H4 (cell line): ENCODE measurements around the gene P2RY1. TPM values are rescaled to one million over a fixed set of nuclear protein-coding genes. Genes with fewer than 3 reads are reported as not detected.
"Not testable (repeated sequence)": the region's sequence is repeated elsewhere in the genome, so short reads cannot be mapped to it uniquely, and the experiment has no call there.

Experiments
- DNase-seq: peaks from one replicate; pipeline ENCODE4 v3.0.0-alpha.2; 2015; ENCODE audit warnings: low spot score
- total RNA-seq: library from RNA; depleted of rRNA; stranded (reverse); fragments of >200 nt; shearing (Covaris generic); gene quantifications from 2 replicates; pipeline ENCODE4 v1.2.3, GENCODE V29; 2014

Gene P2RY1
- total RNA-seq, 1 experiment from 2014 or later, result 1.9 TPM

DNA sequence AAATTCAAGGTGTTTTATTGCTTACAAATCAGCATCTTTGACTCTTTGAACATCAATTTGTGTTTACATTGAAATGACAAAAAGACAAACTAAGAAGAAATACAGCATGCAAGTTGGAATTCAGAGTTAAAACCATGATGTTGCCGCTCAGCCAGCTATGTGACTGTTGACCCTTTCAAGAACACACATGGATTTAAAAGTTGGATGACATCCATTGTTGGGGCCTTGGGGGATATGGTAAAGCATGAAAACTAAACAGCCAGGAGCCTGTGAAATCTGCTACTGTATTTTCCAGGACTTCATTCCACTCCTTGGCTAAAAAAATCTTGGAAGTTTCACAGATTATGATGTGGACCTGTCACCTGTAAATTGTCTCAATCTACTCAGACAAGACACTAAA is 4.6 kb downstream of the P2RY1 start:
- DNase-seq, result no peak

DNA sequence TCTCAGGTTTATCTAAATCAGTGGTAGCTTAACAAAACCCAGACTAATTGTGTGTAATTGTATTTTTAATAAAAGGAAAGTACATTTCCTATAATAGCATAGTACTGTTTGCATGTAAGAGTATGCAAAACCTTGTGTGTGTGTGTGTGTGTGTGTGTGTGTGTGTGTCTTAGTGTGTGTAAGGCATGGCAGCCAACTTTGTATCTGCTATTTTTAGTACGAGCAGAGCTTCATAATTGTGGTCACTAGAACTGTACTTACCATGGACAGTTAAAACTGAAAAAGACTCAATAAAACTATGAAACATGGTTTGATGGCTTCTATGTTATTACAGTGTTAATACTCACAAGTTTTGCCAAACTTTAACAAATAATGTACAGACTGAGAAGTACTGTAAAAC is 6.2 kb downstream of the P2RY1 start:
- no peak for DNase-seq

DNA sequence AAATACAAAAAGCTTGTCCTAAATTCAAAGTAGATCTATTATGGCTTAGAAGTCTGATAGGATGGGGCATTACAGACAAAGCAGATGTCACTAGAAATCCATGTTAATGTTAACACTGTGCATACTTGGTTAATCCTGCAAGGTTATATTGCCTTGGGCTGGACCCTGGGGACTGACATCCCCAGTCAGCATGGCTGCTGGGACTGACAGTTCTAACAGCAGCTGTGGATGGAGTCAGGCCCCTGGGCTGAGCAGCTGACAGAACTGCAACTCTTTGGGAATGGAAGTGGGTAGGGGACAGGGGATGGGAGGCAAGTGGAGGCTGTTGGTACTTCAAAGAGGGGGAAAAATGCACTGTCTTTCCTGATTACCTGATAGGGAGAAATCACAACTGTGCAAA is 7.5 kb downstream of the P2RY1 start:
- DNase-seq, result no peak

DNA sequence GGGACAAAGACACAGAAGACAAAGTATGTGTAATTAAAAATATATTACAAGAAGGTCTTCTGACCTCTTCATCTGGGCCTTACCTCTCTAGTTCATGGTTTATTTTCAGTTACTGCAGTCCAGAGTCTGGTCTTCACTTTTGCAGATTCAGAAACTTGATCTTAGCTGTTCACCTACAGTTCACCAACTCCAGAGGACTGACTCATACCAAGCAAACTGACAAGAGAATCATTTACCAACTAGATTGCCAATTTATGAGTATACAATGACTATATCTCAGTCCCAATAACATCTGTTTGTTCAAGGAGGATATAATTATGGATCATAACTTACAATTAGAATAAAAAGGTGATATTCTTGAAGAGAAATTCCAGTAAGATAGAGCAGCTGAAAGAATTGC is 9.0 kb downstream of the P2RY1 start:
- DNase-seq, result no peak

DNA sequence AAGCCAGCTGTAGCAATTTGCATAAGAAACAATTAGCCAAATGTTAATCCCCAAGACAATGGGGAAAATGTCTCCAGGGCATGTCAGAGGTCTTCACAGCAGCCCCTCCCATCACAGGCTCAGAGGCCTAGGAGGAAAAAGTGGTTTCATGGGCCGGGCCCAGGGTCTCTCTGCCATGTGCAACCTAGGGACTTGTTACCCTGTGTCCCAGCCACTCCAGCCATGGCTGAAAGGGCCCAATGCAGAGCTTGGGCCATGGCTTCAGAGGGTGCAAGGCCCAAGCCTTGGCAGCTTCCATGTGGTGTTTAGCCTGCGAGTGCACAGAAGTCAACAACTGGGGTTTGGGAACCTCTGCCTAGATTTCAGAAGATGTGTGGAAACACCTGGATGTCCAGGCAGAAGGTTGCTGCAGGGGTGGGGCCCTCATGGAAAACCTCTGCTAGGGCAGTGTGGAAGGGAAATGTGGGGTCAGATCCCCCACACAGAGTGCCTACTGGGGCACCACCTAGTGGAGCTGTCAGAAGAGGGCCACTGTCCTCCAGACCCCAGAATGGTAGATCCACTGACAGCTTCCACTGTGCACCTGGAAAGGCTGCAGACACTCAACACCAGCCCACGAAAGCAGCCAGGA is 11.8 kb downstream of the P2RY1 start:
- DNase-seq, result not testable (repeated sequence)

DNA sequence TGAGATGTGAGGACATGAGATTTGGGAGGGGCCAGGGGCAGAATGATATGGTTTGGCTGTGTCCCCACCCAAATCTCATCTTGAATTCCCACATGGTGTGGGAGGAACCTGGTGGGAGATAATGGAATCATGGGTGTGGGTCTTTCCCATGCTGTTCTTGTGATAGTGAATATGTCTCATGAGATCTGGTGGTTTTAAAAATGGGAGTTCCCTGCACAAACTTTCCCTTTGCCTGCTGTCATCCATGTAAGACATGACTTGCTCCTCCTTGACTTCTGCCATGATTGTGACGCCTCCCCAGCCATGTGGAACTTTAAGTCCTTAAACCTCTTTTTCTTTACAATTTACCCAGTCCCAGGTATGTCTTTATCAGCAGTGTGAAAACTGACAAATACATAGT is 12.7 kb downstream of the P2RY1 start:
- DNase-seq, result not testable (repeated sequence)

DNA sequence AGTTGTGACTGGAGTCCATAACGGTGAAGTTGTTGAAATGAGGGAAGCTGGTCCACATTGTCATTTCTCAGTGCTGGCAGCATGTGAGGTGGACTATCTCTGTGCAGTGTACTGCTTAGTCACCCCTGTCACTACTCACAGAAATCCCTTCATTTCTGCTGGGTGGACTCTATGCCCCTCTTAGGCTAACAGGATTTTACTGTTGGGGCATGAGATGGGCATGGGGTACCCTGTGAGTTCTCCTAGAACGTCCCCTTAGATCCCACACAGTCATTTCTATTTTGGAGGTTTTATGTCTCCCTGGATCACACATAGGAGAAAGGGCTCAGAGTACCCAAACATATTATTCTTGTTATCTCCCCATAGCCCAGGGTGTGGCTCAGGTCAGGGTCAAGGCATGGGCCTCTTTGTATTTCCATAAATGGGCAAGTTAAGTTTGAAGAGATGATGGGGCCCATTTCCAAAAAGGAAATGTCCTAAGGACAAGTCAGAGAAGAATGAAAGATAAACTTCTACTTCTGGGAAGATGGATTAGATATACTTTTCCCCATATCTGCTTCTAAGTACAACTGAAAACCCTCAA is 15.2 kb downstream of the P2RY1 start:
- no peak for DNase-seq

DNA sequence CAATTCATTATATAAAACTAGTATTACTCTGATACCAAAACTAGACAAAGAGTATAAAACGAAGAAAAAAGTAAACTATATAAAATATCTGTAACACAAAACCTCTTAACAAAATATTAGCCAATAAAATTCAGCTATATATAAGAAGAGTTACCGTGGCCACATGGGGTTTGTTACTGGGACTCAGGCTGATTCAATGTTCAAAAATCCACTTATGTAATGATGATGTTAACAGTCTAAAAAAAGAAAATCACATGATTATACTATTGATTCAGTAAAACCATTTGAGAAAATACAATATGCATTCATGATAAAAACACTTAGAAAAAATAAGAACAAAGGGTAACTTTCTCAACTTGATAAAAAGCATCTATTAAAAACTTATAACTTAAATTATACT is 18.3 kb downstream of the P2RY1 start:
- no peak for DNase-seq

DNA sequence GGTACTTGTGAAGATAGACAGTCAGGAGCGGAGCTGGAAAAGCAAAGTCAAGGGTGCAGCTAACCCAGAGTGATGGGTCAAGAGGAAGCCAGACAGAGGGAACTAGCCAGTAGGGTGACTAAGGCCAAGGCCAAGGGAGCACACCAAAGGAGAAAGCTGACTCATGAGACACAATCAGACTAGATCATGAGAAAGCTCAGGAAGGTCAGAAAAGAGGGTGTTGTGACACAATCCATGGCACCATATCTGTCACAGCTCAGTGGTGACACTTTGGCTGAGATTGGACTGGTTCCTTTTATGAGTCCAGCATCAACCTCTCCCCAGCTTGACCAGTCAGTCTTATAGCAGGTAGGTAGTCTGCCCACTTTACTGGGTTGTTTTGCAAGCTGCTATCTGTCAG is 22.2 kb downstream of the P2RY1 start:
- DNase-seq, result no peak

DNA sequence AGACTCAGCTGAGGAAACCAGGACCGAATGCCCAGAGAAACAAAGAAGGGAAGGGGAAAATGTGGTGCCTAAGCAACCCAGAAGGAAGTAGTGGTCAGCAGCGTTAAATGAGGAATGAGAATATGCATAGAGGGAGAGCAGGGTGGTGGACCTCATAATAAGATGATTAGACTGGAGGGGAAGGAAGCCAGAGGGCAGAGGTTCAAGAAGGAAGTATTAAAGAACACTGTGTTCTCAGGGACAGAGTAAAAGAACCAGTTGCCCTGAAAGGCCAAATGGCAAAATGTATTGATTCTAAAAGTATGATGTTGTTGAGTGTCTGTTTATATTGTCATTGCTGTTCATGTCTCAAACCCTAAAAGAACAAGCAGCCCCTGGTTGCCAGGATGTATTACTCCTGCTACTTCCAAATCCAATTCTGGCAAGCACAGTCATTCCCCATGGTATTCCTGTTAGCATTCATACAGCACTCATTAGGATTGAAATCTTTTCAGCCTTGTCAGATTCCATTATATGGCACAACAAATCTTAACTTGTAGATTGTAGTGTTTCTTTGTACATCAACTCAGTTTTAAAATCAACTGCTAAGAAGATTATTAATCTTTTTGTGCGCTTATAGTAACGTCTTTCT is 23.4 kb downstream of the P2RY1 start:
- DNase-seq, result no peak

DNA sequence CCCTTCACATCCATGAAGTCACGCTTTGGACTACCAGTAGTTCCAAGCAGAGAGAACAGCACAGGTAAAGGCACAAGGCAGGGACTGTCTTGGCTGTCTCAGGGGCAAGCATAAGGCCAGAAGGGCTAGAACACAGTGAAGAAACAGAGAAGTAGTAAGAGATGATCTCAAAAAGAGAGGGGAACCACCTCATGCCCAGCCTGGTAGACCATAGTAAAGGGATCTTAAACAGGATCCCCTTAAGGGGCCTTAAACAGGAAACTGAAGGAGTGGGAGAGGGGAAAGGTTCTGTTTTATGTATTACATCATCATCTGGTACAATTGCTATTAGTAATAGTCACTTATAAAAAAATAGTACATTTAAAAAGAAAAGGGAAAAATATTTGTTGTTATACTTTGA is 25.8 kb downstream of the P2RY1 start:
- DNase-seq, result no peak

DNA sequence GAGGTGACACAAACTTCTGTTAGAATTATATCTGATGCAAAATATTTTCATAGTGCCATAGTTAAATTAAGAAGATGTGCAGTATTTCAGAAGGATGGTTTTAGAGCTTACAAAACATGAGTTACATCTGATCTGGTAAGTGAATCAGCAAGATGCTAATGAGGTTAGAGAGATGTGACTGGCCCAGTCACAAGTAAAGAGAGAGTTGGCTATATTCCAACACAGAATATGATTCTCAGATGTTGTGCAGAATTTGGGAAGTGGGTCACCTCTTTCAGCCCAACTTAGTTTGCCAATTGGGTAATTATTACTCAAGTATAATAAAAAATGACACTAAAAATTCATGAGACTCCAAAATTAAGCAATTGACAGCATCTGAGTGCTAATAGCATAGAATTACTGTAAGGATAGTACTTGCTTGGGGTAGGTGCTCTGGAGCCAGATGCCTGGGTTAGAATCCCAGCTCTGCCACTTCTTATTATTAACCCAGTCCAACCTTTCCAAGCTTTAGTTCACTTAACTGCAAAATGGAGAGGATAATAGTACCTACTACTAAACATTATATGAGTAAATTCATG is 30.8 kb downstream of the P2RY1 start:
- no peak for DNase-seq

DNA sequence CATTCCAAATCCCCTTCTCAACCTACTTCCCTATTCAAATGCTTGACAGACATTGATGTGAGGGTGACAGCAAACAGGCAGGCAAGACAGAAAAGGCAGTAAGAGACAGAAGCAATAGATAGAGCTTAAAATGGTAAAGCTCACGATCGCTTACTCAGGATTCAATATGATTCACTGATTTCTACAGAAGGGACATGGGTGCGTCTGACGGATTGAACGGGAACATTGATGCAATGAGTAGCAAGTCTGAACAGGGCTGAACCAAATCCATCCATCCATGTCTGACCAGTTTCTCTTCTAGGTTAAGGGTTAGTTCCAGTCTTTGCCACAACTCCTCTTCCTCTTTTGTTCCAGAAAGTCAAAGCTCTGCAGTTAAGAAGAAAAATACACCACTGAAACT is 35.1 kb downstream of the P2RY1 start:
- DNase-seq, result no peak

DNA sequence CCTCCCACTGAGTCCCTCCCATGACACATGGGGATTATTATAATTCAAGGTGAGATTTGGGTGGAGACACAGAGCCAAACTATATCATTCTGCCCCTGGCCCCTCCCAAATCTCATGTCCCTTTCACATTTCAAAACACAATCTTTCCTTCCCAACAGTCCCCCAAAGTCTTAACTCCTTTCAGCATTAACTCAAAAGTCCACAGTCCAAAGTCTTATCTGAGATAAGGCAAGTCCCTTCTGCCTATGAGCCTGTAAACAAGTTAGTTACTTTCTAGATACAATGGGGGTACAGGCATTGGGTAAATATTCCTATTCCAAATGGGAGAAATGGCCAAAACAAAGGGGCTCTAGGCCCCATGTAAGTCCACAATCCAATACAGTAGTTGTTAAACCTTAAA is 38.4 kb downstream of the P2RY1 start:
- DNase-seq, result not testable (repeated sequence)

DNA sequence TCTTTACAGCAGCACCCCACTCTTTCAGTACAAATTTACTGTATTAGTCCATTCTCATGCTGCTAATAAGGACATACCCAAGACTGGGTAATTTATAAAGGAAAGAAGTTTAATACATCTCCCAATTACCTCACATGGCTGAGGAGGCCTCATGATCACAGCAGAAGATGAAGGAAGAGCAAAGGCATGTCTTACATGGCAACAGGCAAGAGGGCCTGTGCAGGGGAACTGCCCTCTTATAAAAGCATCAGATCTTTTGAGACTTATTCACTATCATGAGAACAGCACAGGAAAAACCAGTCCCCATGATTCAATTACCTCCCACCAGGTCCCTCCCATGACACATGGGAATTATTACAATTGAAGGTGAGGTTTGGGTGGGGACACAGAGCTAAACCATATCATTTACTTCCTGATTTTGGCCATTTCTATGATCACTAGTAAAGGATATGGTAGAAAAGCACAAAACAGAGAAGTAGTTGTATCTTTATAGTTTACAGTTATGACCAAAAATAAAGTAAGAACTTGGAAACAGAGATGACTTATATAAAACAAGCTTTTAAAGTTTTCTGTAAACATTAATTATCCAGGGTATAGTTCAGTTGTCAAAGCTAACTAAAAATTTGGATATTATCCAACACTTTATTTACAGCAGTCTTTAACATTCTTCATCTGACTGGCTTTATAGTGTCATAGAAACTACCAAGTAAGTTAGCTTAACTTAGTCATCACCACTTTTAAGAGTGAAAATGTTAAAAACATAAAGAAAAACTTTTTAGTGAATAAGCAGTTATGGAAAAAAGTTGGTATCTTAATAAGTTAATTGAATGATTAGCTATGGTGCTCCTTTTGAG is 40.2 kb downstream of the P2RY1 start:
- DNase-seq, result no peak

DNA sequence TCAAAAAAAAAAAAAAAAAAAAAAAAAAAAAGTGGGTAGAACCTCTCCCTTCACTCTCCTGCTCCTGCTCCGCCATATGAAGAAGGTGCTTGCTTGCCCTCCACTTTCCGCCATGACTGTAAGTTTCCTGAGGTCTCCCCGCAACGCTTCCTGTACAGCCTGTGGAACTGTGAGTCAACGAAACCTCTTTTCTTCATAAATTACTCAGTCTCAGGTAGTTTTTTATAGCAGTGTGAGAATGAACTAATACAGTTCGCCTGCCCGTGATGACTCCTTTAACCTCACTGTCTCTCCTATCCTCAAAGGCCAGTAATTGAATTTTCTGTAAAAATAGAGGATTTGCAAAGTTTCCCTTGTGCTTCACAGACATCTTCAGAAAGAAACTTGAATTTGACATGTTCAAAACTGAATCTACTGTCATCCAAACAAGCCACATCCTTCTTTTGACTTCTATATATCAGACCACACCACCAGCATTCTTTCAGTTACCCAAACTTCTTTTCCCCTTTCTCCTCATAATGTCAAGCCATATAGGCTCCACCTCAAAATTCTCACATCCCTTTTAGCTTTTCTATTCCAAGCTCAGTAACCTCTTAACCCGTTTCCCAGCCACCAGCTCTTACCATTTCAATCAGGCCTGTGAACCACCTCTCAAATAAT is 44.3 kb downstream of the P2RY1 start:
- no peak for DNase-seq

DNA sequence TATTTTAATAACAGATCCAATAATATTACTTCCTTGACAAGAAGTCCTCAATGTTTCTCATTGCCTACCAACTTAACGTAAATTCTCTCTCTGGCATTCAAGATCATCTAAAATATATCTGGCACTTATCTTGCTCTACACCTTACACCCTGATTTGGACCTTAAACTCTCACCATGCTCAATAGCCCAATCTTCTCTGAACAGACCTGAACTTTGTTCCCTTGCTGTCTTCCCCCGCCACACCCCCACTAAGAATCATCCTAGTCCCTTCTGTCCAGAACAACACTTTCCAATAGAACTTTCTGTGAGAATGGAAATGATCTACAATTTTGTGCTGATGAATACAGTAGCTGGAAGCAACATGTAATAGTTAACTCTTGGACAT is 44.9 kb downstream of the P2RY1 start:
- DNase-seq, result no peak

DNA sequence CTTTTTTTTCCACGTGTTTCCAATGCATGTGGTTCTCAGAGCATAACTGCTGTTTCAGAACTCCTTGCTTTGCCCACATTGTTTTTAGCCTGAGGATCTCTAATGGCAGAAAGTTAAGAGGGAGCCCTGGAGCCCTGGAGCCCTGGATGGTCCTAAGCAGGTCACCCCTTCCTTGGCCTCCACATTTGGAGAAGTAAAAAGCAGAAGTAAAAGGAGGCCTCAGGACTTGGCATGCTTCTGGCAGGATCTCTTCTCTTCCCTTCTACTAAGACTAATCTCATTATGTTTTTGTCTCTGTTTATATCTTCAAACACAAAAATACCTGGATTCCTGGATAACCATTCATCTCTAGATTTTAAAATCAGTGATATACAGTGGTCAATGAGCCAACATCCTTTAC is 50.1 kb downstream of the P2RY1 start:
- no peak for DNase-seq
